HG02588 (cell line): Measurements from ENCODE around the gene DDC.
"Not testable (repeated sequence)": the region's sequence is repeated elsewhere in the genome, so short reads cannot be mapped to it uniquely, and the experiment has no call there.

Experiments
- ATAC-seq: cut with Tn5 transposase; IDR thresholded peaks from one replicate; pipeline ENCODE4 v1.9.1; 2021; ENCODE audit warnings: mild to moderate bottlenecking, moderate library complexity; ENCODE audit not compliant: unreplicated experiment

Gene DDC

GRCh38 chr7:50555594-50556140, 9.5 kb downstream of the DDC start:
- no peak for ATAC-seq

DNA sequence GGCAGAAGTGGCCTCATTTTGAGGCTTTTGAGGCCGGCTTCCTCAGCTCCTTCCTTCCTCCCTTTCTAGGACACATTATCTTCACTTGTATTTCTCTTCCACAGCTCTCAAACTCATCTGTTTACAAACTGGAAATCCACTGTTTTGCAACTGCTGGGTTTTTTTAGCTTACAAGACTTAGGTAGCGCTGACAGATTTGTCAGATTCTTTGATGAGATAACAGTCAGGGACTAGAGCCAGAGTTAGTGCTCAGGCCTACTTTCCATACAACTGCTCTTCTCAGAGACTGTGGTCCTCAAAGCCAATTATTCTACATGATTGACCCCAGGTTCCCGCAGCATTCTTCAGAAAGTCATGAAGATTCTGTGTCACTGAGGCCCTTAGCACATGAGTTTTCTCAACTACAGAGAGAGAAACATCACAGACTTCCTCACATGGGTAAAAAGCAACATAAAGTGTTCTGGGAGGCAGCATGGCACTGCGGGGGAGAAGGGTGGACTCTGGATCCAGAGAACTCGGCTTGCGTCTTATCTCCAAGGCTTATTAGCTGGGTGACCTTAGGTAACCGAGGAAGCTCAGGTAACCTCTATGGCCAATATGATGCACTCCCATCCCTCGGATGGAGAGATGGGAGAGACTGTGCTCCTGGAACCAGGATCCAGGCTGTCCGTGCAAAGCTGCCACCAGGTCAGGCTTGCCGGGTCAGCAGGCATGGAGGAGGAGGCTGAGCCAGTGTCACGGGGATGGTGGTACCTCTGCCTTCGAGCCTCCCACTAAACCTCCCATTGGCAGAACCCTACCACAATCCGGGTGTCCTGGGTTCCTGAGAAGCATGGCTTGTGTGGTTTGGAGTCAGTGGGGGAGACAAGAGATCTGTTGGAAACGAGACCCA, 10.5 kb downstream of the DDC start:
- no peak for ATAC-seq

DNA sequence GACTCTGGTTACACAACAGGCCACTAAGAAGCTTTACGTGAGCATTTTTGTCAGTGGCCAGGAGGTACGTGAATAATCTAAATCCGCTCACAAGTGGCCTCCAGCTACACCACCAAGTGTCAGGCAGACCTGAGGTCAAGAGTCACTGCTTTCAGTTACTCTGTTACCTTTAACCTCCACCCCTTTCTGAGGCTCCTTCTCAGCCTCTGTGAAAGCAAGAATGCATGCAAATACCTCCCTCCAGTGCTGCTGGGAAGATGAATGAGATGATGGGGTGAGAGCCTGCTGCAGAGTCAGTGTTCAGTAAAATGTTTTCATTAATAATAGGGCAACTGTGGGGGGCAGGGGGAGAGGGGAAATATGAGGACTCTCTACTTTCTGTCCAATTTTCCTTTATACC, 11.2 kb downstream of the DDC start:
- ATAC-seq: no peak

DNA sequence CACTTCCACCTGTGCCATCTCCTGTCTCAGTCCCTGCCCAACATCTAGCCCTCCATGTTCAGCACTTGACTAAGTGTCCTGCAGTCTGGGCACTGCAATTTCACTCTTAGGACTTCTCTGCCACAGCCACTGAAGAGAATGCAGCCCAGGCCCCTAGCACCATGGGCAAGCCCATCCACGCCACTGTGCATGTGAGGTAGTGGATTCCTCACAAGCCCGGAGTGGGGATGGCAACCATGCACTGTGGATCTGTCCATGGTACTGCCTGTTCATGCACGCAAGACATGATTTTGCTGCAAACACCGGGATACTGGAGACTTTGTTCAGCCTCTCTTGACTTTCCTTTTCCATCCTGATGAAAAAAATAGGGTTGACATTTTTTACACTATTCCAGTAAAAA, 12.3 kb downstream of the DDC start:
- ATAC-seq: no peak

- no peak for ATAC-seq
Measured at GRCh38 chr7:50552139-50552538, 13.1 kb downstream of the DDC start.

- not testable (repeated sequence) for ATAC-seq
Measured at GRCh38 chr7:50545613-50546012, 19.6 kb downstream of the DDC start.

GRCh38 chr7:50544992-50545391, 20.2 kb downstream of the DDC start:
- ATAC-seq: no peak

DNA sequence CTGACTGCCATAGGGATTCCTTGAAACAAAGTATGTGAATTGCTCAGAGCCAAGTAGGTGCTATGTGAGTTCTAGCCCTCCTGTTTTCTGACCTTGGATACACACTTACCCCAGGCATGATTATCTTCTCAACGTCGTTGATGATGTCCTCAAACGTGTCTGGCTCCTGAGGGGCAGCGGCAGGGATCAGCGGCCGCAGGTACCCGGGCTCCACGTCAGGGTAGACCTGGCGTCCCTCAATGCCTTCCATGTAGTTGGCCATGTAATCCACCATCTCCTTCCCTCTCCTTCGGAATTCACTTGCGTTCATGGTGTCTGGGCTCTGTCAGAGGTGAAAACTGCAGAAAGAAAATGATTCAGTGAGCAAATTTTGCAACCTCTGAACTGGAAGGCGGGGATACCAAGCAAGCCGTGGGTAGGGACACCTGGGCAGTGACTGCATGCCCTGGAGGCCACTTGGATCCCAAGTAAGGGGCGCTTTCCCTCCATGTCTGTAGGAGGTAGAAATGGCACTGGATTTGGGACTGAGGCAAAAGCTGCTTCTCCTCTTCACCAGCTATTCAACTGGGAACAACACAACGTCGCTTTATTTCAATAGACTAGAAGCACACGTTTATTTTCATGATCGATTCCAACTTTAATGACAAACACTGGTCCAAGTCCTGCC, 21.3 kb downstream of the DDC start:
- no peak for ATAC-seq

GRCh38 chr7:50542132-50542531, 23.1 kb downstream of the DDC start:
- ATAC-seq: no peak

- ATAC-seq: no peak
Measured at GRCh38 chr7:50540785-50541579, 24.2 kb downstream of the DDC start.

DNA sequence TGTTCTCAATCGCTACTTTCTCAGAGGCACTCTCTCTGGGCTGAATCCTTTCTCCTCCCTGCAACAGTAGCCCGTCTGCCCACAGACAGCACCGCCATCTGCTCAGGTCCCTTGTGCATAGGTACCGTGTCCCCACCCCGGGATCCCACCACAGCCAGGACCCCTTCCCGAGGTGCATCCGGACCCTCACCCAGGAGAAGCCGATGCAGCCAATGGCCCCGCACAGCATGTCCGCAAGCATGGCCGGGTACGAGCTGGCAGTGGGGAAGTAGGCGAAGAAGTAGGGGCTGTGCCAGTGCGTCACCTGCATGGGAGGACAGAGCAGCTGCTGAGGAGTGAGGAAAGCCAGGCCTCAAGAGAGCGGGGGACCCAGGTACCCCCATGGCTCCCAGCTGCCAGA, 25.5 kb downstream of the DDC start:
- no peak for ATAC-seq

DNA sequence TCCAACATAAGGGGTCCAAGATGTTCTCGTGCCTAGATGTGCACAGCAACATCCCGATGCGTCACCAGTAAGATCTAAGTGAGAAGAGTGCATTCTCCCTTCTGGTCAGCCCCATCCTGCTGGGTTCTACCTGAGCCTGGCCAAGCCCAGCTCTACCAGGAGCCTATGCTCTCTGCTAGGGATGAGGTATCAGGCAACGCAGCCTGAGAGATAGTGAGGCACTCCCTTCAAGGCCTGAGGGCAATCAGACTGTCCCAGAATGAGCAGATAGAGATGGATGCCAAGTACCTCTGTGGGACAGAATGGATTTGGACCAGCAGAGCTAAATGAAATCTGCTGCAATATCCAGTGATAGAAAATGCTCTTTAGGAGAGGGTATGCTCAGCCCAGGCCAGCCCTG, 26.7 kb downstream of the DDC start:
- ATAC-seq: no peak

DNA sequence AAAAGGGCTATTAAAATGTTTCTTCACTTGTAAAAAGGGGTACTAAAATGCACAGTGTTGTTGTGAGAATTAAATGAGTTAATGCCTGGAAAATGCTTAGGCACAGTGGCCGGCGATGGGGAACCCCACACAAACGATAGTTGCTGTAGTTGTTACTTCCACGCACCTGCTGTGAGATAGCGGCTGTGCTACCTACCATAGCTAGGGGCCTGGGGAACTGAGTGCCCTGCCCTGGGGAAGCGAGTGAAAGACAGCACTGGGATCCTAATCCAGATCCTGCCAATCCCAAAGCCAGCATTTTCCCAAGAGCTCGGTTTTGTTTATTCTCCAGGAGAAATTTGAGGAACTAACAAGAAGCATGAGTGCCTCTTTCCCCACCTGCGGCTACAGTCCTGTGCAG, 27.8 kb downstream of the DDC start:
- no peak for ATAC-seq

GRCh38 chr7:50535291-50535711, 29.9 kb downstream of the DDC start:
- ATAC-seq: not testable (repeated sequence)

DNA sequence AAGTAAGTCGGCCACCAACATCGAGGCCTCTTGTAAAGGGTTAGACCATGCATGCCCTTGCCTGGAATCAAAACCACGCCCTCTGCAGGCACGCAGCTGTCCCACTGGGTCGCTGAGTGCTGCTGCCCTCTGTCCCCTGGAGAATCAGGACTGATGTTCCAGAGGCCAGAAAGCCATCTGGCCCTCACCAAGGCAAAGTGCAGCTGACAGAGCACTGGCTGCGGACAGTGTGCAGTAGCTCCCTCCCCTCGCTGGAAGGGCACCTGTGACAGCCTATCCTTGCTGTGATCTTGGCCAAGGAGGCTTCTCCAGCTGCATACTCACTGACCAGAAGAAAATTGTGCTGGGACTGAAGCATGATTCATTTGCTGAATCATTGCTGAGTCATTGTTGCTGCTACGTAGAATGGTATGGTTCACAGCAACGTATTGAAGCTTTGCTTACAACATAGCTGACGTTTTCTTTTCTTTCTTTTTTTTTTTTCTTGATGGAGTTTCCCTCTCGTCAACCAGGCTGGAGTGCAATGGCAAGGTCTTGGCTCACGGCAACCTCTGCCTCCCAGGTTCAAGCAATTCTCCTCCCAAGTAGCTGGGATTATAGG, 30.4 kb downstream of the DDC start:
- no peak for ATAC-seq

DNA sequence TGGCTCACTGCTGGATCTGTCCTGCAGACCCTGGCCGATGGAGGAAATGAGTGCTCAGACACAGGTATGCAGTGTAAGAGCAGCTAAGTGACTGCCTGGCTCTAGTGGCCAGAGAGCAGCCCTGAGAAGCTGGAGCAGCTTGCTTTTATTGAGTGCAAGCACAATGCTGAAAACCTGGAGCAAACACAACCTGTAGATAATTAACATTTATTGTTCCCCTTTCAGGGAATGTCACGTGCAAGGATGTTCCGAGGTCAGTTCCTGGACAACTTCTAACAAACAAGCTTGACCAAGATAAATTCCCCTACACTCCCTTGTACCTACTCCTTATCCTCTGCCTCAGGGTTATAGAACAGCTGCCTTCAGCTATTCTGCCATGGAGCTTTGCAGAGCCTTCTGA, 31.3 kb downstream of the DDC start:
- ATAC-seq: no peak

- ATAC-seq: no peak
Measured at GRCh38 chr7:50531928-50532327, 33.3 kb downstream of the DDC start.

GRCh38 chr7:50531401-50531911, 33.7 kb downstream of the DDC start:
- no peak for ATAC-seq

- ATAC-seq: no peak
Measured at GRCh38 chr7:50530766-50531165, 34.4 kb downstream of the DDC start.

GRCh38 chr7:50529093-50529862, 35.9 kb downstream of the DDC start:
- ATAC-seq: no peak
